HuH-7.5 (cell line): Measurements from ENCODE around the gene MYO1B.
"Not testable (repeated sequence)": the region's sequence is repeated elsewhere in the genome, so short reads cannot be mapped to it uniquely, and the experiment has no call there.

Experiments used
- DNase-seq: peaks from one replicate; pipeline ENCODE4 v3.0.0; 2011; ENCODE audit warnings: low spot score

The MYO1B gene

GRCh38 chr2:191405546-191405945, 160.3 kb downstream of the MYO1B start:
- DNase-seq, result no peak

GRCh38 chr2:191410646-191411436, 165.6 kb downstream of the MYO1B start:
- no peak for DNase-seq

GRCh38 chr2:191411472-191411871, 166.3 kb downstream of the MYO1B start:
- no peak for DNase-seq

GRCh38 chr2:191412353-191412752, 167.1 kb downstream of the MYO1B start:
- DNase-seq, result no peak

GRCh38 chr2:191415101-191415500, 169.9 kb downstream of the MYO1B start:
- DNase-seq, result no peak

- DNase-seq, result no peak
These were observed 170.7 kb downstream of the MYO1B start for GRCh38 chr2:191415858-191416257.

- DNase-seq, result no peak
These were observed 172.5 kb downstream of the MYO1B start for GRCh38 chr2:191417746-191418145.

GRCh38 chr2:191421950-191422349, 176.7 kb downstream of the MYO1B start:
- no peak for DNase-seq

GRCh38 chr2:191427031-191427430, 181.8 kb downstream of the MYO1B start:
- no peak for DNase-seq

DNA sequence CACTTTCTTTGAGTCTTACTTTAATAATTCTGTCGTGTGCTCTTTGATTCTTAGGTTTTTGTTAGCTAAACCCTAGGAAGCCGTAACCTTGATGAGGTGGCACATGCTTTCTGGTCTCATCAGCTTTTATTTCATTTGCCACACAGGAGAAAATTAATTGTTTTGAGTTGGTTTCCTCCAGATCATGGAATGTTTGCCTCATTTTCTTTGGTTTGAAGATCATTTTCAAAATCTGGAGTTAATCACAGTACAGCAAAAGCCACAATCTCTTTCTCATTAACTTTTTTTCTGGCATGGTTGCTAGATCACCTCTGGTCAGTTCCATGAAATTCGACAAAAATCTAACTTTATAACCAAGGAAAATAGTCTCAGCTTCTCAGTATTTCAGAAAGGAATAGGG, 182.9 kb downstream of the MYO1B start:
- DNase-seq, result no peak

DNA sequence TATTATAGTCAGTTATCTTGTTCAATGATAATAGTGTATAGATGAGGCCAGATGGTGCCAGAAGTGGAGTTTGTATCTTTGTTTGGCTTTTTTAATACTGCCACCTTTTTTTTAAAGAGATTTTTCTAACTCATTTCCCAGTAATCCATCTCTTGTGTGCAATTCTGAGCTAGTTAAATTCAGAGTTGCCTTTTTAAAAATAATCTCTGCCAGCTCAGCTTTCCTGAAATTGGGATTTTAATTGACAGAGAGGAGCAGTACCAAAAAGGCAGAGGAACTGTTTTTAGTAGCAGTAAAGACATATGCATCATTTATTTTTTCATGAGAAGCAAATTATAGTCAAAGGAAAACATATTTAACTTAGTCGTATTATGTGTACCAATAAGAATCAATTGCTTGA, 185.3 kb downstream of the MYO1B start:
- DNase-seq, result no peak

GRCh38 chr2:191432121-191432520, 186.9 kb downstream of the MYO1B start:
- no peak for DNase-seq

GRCh38 chr2:191434072-191434471, 188.9 kb downstream of the MYO1B start:
- DNase-seq, result no peak

GRCh38 chr2:191435141-191435540, 189.9 kb downstream of the MYO1B start:
- no peak for DNase-seq

DNA sequence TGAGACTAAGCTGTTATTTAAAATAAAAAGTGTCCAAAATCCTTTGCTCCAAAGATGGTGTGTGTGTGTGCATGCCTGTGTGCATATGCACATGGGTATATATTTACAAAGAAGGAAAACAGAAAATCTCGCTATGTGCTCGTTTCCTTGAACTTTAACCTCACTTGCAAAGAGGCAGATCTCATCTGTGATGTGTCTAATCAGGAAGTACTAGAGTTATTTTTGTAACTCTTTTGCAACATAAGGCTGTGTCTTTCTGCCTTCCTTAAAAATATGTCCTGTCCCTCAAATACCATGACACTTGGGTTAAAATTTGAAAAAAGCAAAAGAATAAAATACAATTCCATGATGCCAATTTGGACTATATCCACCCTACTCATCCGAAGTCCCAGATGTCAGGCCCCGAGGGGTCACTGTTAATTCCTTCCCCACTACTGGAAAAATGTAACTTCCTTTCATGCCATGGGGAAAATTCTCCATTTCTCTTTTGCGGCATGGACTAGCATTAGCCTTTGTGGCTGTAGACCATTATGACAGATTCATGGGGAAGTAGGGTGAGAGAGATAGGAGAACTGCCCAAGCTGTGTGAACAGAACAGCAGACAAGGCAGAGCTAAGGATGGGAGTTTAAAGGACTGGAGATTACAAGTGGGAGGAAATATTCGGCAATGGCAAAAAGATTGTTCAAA, 191.3 kb downstream of the MYO1B start:
- peak; percentile 20 for DNase-seq

- peak; percentile 37 for DNase-seq
These were observed 194.3 kb downstream of the MYO1B start for GRCh38 chr2:191439481-191439880.

DNA sequence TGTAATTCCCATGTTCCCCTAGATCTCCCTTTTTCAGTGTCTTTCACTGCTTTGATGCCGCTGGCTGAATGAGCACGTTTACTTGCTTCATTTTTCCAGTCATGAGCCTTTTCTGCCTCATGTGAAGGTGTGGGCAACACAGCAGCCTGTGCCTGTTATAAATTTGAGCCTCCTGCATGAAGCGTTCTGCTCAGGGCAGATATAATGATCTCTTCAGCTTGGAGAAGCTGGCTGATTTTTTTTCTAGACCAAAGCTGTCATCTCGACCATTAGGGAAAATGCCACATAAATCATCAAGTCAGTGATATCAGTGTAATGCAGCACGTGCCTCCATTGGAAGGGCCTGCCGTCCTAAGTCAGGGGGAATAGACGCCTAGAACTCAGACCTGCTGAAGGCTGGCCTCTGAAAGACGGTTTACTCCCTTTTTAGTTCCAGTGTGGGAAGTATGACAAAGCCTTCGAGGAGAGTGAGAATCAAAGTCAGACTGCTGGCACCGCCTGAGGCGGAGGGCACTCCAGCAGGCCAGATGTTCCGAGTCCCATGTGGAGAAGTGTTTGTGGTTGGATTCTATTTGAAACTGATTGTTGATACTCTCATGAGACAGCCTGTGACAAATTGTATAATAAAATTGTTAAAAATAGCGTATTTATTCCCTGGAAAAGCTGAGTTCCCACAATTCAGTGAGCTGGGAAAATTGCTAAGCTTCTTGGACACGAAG, 196.5 kb downstream of the MYO1B start:
- no peak for DNase-seq

DNA sequence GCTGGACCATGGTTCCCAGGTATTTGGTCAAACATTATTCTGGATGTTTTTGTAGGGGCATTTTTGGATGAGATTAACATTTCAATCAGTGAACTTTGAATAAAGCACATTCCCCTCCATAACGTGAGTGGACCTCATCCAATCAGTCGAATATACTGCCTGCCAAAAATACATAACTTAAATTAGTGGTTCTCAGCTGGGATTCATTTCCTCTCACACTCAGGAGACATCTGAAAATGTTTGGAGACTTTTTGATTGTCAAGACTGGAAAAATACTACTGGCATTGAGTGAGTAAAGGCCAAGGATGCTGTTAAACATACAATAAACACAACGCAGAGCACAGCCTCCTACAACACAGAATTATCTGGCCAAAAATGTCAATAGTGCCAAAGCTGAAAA, 198.2 kb downstream of the MYO1B start:
- no peak for DNase-seq

DNA sequence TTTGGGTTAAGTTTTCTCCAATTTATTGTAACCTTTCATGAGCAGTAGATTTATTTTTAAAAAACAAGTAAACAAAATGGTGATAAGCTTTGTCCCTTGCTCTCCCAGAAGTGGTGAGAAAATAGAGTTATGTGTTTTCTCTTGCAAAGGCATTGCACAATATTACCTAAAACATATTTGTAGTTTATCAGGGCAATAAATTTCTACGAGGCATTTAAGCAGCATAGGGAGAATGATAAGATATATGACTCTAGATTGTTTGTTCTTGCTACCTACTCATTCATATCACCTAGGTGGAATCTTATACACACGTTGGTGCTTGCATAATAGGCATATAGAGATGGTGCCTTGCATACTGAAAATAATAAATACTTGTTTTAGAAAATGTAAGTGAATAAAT, 201.7 kb downstream of the MYO1B start:
- no peak for DNase-seq

GRCh38 chr2:191451116-191451515, 205.9 kb downstream of the MYO1B start:
- no peak for DNase-seq

- DNase-seq, result no peak
These were observed 206.9 kb downstream of the MYO1B start for GRCh38 chr2:191452065-191452464.

DNA sequence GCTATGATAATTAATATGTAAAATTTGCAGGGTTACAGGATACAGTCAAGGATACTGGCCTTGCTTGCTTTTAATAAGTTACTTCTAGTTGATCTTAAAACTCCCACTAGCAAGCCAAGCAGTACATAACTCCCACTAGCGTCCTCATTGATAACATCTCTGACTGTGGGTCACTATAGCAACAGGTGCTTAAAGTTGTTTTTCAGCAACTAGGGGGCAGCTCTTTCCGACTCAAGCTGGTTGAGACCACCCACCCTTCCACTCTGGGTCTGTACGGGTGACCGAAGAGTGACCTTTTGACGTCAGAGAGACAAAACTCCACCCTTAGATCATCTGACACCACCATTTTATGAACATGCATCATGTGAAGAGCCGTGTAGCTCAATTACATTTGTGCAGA, 208.6 kb downstream of the MYO1B start:
- DNase-seq, result no peak

DNA sequence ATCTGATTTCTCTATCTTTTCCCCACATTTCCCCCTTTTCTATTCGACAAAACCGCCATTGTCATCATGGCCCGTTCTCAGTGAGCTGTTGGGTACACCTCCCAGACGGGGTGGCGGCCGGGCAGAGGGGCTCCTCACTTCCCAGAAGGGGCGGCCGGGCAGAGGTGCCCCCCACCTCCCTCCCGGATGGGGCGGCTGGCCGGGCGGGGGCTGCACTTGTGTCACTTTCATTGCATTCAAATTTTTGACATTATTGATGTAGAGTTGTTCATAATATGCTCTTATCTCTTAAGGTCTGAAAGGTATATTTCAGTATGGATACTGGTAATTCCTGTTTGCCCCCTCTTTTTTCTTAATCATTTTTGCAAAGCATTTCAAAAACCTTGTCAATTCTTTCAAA, 211.3 kb downstream of the MYO1B start:
- DNase-seq, result not testable (repeated sequence)
